CD4-positive, alpha-beta T cell treated with Interferon alpha-2 for 1 hour (primary cell): ENCODE measurements around the gene PRPH2.
"Not testable (repeated sequence)": the region's sequence is repeated elsewhere in the genome, so short reads cannot be mapped to it uniquely, and the experiment has no call there.

Experiments used
- DNase-seq, 2 donors: peaks; one replicate each; pipeline ENCODE4 v3.0.0-alpha.2; 2020 to 2022

The PRPH2 gene

GRCh38 chr6:42742116-42742894 is 19.9 kb upstream of the PRPH2 start:
- no peak for DNase-seq

- no peak for DNase-seq
Observed at GRCh38 chr6:42740725-42741124, 18.3 kb upstream of the PRPH2 start.

GRCh38 chr6:42735976-42736375 is 13.6 kb upstream of the PRPH2 start:
- no peak for DNase-seq

DNA sequence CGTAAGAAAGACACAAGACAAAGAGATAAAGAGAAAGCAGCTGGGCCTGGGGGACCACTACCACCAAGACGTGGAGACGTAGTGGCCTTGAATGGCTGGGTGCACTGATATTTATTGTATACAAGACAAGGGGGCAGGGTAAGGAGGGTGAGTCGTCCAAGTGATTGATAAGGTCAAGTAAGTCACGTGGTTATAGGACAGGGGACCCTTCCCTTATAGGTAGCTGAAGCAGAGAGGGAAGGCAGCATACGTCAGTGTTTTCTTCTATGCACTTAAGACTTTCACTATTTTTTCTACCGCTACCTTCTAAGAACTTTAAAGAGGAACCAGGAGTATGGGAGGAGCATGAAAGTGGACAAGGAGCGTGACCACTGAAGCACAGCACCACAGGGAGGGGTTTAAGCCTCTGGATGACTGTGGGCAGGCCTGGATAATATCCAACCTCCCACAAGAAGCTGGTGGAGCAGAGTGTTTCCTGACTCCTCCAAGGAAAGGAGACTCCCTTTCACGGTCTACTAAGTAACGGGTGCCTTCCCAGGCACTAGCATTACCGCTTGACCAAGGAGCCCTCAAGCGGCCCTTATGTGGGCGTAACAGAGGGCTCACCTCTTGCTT is 11.6 kb upstream of the PRPH2 start:
- DNase-seq, result not testable (repeated sequence)

- no peak for DNase-seq
Observed at GRCh38 chr6:42729731-42730130, 7.3 kb upstream of the PRPH2 start.

DNA sequence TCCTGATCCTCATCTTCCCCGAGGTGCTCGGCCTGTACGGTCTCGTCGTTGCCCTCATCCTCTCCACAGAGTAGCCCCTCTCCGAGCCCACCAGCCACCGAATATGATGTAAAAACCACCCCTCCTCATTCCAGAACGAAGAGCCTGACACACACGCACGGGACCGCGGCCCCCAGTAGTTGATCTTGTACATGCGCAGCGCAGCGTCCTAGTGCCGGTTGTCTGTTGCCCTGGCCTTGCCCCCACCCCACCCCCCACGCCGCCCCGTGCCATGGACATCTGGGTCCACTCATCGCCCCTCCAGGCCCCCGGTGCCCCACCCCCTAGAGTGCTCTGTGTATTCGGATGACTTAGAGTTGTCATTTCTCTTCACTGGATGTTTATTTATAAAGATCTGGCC is 5.2 kb upstream of the PRPH2 start:
- DNase-seq, result no peak

DNA sequence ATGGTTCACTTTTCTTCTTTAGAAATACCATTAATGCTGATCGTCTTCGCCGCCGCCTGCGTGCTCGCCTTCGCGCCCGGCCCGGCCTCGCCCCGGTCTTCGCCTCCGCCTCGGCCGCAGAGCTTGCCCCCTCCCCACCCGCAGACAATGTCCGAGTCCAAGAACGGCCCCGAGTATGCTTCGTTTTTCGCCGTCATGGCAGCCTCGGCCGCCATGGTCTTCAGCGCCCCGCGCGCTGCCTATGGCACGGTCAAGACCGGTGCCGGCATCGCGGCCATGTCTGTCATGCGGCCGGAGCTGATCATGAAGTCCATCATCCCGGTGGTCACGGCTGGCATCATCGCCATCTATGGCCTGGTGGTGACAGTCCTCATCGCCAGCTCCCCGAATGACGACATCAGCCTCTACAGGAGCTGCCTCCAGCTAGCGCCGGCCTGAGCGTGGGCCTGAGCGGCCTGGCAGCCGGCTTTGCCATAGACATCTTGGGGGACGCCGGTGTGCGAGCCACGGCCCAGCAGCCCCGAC is 4.8 kb upstream of the PRPH2 start:
- no peak for DNase-seq

DNA sequence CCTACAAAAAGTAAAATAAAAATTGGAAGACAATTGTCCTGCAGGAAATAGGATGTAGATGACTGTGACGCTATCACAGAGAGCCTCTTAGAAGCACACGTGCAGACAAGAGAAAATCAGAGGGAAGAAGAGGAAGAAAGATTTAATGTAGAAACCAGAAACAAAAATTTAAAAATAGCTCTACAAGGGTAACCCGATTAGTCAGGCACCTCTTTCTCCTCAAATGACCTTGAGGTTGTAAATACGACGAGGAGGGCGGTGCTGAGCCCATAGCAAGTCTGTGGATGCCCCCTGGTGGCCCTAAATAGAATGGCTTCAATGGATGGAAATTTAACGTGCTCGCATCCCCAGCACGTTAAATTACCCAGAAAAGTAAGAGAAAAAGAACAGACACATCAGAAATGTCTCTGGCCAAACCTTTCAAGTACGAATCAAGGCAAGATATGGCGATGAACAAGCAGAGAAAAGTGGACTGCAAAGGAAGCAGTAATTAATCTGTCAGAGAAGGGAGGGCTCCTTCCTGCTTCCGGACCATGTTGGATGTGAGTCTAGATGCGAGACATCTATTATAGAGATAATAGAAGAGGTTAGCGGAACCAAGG is 4.2 kb upstream of the PRPH2 start:
- DNase-seq, result peak; percentile 84 to 87

DNA sequence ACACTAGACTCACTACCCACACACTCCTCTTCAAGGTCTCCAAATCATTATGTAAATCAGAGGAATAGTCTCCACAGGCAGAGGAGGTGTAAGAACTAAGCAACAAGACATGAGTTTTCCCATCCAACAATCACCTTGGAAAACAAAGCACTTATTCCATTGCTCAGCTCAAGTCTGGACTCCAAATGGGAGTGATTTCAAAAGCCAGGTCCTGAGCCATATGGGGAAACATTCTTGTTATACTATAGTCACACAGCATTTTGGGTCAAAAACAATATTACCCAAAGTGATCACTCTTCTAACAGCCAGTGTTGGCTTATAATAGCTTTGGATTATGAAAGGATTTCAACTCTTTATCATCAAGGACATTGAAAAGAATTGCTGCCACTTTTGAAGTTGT is 3.6 kb upstream of the PRPH2 start:
- DNase-seq, result no peak

- no peak for DNase-seq
Observed at GRCh38 chr6:42724825-42725224, 2.4 kb upstream of the PRPH2 start.

- DNase-seq, result no peak
Observed at GRCh38 chr6:42720739-42721138, 1.7 kb downstream of the PRPH2 start.

DNA sequence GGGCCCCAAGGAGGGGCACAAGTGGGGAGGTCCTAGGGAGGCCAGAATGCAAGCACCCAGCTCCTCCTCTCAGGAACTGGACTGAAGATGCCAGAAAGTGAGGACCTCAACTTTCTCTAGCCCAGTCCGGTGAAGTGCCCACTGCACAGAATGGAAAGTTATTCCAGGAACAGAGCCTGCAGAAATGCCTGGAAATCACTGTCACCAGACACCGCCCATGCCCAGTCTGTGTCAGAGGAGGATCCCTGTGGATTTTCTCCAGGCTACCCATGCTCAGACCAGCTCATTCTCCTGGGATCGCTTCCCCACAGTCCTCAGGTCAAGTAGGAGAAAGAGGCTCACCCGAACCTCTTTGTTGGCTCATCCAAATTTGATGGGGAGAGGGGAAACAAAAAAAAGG is 6.5 kb downstream of the PRPH2 start:
- DNase-seq, result no peak

DNA sequence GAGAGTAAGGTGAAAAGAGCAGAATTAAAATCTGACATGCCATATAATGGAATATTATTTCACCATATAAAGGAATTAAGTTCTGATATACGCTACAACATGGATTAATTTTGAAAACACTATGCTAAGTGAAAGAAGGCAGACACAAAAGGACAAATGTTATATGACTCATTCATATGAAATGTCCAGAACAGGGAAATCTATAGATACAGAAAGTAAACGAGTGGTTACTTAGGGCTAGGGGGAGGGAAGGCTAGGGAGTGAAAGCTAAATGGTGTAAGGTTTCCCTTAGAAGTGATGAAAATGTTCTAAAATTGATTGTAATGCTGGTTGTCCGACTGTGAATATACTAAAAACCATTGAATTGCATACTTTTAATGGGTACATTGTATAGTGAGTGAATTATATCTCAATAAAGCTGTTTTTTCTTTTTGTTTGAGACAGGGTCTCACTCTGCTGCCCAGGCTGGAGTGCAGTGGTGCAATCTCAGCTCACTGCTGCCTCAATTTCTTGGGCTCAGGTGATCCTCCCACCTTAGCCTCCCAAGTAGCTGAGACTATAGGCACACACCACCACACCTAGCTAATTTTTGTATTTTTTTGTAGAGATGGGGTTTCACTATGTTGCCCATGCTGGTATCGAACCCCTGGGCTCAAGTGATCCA is 8.2 kb downstream of the PRPH2 start:
- no peak for DNase-seq

DNA sequence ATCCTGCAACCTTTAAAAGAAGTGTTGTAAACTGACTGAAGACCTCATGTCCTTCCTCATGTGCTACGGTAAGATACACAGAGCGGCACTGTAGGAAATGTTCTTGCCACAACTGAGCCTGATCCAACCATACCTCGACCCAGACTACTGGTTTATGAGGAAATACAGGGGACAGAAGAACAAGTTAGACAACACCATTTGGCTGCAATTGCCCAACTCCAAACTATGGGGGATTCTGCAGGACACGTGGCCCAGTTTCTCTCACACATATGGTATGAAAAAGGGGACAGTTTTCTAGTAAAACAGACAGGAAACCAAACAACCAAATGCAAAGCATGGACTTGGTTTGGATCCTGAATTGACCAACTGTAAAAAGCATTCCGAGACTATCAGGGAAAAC is 10.5 kb downstream of the PRPH2 start:
- DNase-seq, result no peak

DNA sequence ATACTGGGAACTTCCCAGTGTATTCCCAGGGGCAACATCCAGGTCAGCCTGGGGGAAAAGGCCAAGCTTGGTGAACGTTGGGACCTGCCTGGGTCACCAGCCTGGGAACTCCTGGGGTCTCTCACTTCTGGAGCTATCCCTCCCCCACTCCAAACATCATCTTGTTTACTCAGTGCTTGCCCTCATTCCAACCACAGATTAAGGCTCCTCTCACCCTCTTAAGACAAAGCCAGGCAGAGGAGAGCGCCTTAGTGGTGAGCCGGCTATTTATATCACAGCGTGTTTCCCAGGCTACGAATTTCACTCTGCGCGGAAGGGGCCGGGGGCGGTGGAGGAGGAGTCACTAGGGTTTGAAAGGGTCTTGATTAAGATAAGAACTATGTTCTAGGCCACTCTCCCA is 12.1 kb downstream of the PRPH2 start:
- DNase-seq, result no peak

GRCh38 chr6:42709871-42710270 is 12.5 kb downstream of the PRPH2 start:
- no peak for DNase-seq

DNA sequence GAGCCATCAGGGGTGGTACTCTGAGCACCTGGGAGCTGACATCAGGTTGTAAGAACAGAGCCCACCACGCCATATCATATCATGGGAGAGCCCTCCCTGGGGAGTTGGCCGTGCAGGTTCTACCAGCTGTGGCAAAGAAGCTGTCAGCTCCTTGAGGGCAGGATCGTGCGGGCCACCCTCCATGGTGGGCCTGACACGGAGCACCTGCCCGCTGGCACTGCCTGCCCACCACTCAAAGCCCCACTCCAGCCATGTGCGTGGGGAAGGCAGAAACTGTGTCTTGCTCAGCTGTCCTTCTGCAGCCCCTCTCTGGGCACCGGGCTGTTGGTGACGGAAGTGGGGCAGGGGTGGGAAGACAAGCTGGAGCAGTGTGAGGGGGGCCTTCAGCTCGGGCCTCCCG is 14.3 kb downstream of the PRPH2 start:
- no peak for DNase-seq

DNA sequence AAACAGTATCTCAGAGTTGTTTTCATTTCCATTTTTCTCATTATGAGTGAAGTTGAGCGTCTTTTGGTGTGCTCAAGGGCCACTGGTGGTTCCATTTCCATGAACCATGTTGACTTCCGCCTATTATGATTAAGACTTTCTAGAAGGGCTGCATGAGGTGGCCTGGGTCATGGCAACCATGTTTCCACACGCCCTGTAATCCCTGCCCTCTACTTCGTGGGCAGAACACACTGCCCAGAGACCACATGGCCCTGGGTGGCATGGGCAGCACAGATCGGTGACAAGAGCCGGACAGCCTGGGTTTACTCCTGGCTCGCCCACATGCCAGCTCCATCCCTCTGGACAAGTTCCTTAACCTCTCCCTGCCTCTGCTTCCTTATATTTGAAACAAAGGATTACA is 14.8 kb downstream of the PRPH2 start:
- DNase-seq, result no peak

DNA sequence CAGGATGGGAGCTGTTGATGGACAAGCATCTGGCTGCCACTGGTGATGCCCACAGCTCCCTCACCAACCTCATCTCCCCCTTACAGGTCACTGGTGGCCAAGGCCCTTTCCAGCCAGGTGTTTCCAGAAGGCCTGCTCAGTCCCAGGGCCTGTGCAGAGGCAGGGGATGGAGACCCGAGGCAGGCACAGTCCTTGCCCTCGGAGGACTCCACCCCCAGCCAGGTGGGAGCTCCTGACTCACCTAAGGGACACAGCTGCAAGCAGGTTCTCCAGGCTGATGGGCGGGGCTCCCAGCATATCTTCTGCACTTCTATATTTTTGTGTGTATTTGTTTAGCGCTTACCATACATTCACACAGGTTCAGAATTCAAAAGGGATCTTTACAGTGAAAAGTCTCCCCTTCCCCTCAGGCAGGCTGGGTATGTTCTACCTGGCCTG is 17.4 kb downstream of the PRPH2 start:
- no peak for DNase-seq

DNA sequence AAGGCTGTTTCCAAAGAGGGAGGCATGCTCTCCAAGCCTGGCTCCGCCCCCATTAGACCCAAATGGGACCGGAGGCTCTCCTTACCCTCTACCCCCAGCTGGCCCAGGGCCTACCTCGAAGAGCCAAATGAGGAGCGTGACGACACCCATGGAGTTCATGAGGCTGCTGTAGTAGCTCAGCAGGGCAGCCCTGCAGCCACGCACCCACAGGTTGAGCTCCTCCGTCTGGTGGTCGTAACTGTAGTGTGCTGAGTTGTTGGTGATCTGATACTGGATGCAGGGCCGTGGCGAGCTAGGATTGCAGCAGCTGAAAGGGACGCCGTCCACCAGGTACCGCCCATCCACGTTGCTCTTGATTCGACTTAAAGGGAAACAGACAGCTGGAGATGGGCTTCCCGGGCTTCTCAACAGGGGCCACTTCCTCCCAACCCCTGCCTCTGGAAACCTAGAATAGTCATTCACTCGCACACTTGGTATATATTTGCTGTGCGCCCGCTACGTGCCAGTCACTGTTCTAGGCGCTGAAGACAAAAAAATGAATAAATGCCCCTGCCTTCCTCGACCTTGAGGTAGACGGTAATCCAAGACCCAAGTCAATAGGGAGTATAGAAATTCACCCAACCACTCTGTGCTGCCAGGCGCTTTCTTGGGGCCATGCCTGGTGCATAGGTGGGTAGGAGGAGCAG is 18.0 kb downstream of the PRPH2 start:
- no peak for DNase-seq

DNA sequence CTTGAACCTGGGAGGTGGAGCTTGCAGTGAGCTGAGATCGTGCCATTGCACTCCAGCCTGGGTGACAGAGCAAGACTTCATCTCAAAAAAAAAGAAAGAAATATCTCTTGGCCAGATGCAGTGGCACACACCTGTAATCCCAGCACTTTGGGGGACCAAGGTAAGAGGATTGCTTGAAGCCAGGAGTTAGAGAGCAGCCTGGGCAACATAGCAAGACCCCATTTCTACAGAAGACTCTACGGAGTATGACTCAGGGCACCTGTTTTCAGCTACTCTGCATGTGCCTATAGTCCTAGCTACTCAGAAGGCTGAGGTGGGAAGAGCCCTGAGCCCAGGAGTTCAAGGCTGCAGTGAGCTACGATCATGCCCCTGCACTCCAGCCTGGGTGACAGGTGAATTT is 19.6 kb downstream of the PRPH2 start:
- DNase-seq, result not testable (repeated sequence)

GRCh38 chr6:42702200-42702599 is 20.2 kb downstream of the PRPH2 start:
- no peak for DNase-seq

DNA sequence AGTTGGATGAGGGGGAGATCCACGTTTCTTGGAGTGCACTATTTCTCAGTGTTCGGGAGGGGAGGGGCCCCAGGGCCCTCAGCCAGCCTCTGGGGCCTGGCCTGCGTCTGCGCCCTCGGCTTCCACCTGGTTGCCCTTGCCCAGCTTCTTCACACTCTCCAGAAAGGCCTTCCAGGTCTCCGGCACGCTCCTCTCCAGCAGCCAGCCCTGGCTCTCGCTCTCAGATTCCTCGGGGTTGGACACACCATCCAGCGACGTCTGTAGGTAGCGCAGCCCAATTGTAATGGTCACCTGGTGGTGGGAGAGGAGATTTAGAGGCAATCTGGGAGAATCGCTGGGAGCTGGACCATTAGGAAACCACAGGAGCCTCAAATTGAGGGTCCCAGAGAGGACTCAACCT is 24.2 kb downstream of the PRPH2 start:
- DNase-seq, result no peak
